Activated CD8-positive, alpha-beta memory T cell treated with anti-CD3 and anti-CD28 coated beads for 4 hours (primary cell): ENCODE data around the gene NUFIP2.
A peak's percentile ranks its signal among the peaks of the same experiment; 100 is the strongest.
"Not testable (repeated sequence)": the region's sequence is repeated elsewhere in the genome, so short reads cannot be mapped to it uniquely, and the experiment has no call there.

Experiments
- DNase-seq, 2 donors: peaks; one replicate each; pipeline ENCODE4 v3.0.0-alpha.2; 2020; ENCODE audit warnings: low read depth in 2 of 2

Gene NUFIP2

GRCh38 chr17:29238133-29238850 lies 55.7 kb downstream of the NUFIP2 start:
- no peak for DNase-seq

DNA sequence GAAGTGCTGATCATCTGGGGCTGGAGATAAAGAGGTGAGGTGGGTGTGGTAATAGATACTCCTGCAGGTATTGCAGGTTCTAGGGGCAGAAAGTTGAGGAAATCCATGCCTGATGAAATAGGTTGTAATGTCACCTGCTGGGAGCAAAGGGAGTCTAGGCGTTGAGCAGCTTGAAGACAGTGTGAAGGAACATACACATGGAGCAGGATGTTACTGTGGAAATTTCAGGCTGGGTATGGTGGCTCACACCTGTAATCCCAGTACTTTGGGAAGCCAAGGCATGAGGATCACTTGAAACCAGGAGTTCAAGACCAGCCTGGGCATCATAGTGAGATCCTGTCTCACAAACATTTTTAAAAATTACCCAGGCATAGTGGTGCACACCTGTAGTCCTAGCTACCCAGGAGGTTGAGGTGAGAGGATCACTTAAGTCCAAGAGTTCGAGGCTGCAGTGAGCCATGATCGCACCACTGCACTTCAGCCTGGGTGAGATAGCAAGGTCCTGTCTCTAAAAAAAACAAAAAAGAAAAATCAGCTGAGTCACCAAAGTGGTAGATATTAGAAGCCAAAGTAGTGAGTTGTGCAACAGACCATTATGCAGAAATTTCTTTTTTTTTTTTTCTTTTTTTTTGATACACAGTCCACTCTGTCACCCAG lies 56.3 kb downstream of the NUFIP2 start:
- no peak for DNase-seq

GRCh38 chr17:29235904-29236303 lies 58.0 kb downstream of the NUFIP2 start:
- DNase-seq: no peak

GRCh38 chr17:29234972-29235371 lies 59.0 kb downstream of the NUFIP2 start:
- not testable (repeated sequence) for DNase-seq

GRCh38 chr17:29233301-29233700 lies 60.6 kb downstream of the NUFIP2 start:
- DNase-seq: no peak

GRCh38 chr17:29225396-29225795 lies 68.6 kb downstream of the NUFIP2 start:
- DNase-seq: no peak

GRCh38 chr17:29221338-29221737 lies 72.6 kb downstream of the NUFIP2 start:
- DNase-seq: not testable (repeated sequence)

DNA sequence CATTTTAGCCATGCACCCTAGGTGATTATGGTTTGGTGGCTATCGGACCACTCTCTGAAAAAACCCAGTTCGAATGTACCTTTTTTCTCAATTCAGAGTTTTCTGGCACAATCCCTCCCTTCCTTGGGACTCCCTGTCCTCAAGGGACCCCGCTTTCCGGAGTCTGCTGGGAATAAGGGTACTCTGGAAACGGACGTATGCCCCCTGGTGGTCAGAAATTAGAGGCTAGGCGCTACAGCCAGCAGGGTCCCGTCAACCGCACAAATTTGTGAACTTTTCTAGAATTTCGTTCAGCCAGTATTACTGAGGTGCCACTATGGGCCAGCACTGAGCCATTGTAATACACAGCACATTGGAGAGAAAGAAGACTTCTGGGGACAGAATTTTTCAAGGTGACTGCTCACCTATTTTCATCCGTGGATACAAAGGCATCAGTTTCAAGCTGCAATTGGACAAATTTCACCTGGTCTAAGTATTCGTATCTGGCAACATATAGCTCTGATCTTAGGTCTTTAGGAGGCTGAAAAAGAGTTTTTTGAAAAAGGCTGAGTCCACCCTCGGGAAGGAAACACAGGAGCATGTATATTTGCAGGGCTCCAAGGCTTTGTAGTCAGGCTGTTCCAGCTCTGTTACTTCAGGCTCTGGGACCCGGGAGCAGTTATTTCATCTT lies 74.4 kb downstream of the NUFIP2 start:
- DNase-seq: peak; percentile 48 to 50

- no peak for DNase-seq
These were observed 77.1 kb downstream of the NUFIP2 start for GRCh38 chr17:29216856-29217255.

GRCh38 chr17:29216181-29216580 lies 77.8 kb downstream of the NUFIP2 start:
- no peak for DNase-seq

DNA sequence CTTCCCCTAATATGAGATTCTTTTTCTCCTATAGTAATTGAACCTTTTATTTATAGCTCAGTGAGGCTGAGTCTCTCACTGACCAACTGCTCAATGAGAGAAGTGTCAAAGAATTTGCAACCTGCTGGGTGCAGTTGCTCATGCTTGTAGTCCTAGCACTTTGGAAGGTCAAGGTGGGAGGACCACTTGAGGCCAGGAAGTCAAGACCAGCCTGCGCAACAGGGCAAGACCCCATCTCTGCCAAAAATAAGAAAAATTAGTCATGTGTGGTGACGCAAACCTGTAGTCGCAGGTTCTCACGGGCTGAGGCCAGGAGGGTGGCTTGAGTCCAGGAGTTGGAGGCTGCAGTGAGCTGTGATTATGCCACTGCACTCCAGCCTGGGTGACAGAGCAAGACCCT lies 78.2 kb downstream of the NUFIP2 start:
- no peak for DNase-seq

GRCh38 chr17:29215174-29215573 lies 78.8 kb downstream of the NUFIP2 start:
- DNase-seq: no peak

DNA sequence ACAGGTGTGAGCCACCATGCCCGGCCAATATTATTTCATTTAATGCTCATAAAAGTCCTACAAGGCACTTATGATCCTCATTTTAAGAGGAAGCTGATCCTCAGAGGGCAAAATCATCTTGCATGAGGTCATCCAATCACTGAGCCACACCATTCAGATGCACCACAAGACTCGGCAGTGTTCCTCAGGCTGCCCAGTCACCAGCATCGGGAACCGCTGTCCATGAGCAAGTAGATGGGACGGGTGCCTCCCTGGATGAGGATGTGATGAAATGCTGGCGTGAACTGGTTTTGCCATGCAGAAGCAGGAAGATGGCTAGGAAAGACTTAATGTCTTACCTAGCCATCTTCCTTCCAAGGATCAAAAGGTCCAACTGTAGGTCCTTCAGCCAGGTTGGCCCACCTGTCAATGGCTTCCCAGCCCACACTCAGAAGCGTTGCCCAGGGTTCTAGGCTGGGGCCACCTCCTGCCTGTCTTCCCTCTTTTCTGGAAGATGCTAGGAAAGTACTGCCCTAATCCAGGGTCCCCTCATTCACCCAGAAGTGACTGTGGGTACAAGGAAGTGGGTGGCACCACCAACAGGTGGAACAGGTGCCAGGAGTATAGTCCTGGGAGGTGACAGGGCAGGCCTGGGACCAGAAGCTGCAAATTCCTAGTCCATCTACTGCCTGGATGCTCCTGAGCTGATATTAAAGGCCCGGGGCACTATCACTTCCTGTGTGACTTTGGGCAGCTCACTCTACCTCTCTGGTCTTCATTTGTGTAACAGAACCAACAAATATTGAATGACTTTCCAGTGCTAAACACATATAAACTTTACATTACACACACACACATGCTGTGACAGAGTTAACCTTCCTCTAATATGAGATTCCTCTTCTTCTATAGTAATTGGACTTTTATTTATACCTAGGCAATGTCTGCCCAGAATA lies 79.5 kb downstream of the NUFIP2 start:
- DNase-seq: no peak

- DNase-seq: no peak
These were observed 81.2 kb downstream of the NUFIP2 start for GRCh38 chr17:29212681-29213121.

DNA sequence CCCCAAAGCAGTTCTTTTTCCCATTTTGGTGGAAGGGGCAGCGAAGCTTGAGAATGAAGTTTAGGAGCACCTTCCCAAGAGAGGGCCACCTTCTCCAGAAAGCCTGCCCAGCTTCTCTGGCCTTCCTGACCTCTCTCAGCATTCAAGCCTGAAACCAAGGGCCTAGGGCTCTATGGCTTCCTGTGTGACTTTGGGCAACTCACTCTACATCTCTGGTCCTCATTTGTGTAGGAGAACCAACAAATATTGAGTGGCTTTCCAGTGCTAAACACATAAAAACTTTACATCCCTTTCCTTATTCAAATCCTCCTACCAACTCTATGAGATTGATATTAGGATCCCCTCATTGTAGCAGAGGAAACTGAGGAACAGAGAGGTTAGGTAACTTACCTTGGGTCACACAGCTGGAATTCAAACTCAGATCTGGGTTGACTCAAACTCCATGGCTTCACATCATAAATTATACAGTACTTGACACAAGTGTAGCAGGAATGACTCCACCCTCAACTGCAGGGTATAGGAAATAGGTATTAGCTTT lies 81.8 kb downstream of the NUFIP2 start:
- DNase-seq: no peak

DNA sequence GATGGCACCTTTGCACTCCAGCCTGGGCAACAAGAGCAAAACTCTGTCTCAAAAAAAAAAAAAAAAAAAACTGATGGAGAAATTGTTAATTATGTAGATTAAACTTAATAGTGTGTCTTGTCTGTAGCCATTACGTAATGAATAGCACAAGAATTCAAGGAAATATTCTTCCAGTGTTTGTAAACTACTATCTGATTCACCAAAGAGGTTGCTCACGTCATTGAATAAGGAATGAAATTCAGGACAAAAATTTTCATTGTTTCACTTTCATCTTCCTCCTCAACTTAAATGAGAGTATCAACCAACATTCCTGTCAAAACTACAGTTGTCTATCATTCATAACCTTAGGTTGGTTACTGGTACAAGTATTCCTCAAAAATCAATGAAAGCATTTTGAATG lies 83.1 kb downstream of the NUFIP2 start:
- DNase-seq: no peak

- DNase-seq: no peak
These were observed 84.9 kb downstream of the NUFIP2 start for GRCh38 chr17:29209073-29209472.

DNA sequence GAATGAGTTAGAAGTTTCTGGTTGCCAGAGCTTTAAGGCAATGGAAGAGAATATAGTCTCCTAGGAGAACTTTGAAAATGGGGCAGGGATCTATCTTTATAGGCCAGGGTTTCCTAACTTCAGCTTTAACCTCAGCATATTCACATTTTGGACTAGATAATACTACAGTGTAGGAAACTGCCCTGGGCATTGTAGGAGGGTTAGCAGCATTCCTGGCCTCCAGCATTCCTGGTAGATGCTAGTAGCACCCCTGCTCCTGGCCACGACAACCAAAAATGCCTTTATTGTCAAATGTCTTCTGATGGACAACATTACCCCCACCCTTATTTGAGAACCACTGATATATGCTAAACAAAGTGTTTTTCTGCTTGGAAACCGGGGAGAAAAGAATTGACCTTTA lies 86.0 kb downstream of the NUFIP2 start:
- DNase-seq: no peak
